ENCODE data around the gene TVP23C. TPM values are rescaled to one million over a fixed set of nuclear protein-coding genes. Genes with fewer than 3 reads are reported as not detected.

The TVP23C gene
- total RNA-seq, 4 donors from 2014 or later, result 8.3 to 20.2 (median 14.3) TPM

DNA sequence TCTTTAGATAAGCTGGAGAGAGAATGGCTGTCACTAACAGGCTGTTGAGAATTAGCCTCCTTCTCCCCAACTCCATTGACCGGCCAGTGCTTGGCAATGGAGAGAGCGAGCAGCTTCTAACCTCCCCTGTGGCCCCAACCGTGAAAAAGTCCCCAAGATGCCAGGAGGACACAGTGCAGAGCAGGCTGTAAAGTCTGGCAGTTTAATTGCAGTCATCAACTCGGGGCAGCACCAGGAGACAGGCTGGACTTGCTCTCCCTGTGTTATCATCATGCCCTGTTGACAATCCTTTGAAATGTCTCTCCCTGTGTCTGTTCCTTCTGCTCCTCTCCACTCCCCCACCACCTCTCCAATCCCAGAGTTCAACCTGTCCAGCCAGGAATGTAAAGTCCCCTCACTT, 95.2 kb downstream of the TVP23C start:
- TF ChIP-seq, protein P1, sequence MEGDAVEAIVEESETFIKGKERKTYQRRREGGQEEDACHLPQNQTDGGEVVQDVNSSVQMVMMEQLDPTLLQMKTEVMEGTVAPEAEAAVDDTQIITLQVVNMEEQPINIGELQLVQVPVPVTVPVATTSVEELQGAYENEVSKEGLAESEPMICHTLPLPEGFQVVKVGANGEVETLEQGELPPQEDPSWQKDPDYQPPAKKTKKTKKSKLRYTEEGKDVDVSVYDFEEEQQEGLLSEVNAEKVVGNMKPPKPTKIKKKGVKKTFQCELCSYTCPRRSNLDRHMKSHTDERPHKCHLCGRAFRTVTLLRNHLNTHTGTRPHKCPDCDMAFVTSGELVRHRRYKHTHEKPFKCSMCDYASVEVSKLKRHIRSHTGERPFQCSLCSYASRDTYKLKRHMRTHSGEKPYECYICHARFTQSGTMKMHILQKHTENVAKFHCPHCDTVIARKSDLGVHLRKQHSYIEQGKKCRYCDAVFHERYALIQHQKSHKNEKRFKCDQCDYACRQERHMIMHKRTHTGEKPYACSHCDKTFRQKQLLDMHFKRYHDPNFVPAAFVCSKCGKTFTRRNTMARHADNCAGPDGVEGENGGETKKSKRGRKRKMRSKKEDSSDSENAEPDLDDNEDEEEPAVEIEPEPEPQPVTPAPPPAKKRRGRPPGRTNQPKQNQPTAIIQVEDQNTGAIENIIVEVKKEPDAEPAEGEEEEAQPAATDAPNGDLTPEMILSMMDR (IDR thresholded peaks at IDR 0.05; ENCODE audit: low read depth), result no peak

DNA sequence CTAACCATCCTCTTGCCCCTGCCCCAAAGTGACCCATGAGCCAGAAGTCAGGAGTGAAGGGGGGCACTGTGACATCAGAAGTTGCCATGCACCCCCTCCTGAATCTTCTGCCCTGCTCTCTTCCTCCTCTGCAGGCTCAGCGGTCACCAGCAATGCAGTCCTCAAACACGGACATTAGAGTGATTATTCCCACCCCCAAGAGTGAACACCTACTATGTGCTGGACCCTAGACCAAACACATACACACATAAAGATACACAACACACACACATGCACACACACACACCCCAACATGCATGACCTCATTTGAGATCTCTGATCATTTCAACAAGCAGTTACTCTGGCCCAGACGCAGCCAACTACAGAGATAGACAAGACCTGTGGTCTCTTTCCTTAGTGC, 95.7 kb downstream of the TVP23C start, which contains the start of gene CDRT4:
TSS of gene CDRT4 (minus strand) at position 30 of the 400 bp plus-strand sequence. CDS start 27,383 bp downstream, outside the sequence.
- TF ChIP-seq, protein P1 (IDR thresholded peaks at IDR 0.05; ENCODE audit: low read depth), result no peak

DNA sequence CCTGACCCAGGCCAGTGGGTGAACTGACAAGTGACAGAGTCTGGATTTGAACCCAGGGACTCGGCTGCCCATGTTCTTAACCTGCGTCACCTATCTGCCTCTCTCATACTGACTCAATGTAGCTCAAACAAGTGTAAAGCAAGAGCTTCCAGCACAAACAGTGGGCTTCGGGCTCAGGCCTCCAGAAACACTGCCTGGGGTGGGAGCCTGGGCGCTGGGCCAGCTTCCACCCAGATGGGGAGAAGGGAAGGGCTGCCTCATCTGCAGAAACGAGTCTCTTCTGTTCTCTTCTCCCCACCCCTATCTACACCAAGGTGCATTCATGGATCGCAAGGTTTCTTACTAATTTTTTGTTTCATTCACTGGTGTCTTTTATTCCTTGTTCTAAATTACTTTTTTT, 97.2 kb downstream of the TVP23C start:
- TF ChIP-seq, protein P1 (IDR thresholded peaks at IDR 0.05; ENCODE audit: low read depth), result no peak

- TF ChIP-seq, protein P1 (IDR thresholded peaks at IDR 0.05; ENCODE audit: low read depth), result no peak
Observed at GRCh38 chr17:15465045-15465701, 98.1 kb downstream of the TVP23C start.

DNA sequence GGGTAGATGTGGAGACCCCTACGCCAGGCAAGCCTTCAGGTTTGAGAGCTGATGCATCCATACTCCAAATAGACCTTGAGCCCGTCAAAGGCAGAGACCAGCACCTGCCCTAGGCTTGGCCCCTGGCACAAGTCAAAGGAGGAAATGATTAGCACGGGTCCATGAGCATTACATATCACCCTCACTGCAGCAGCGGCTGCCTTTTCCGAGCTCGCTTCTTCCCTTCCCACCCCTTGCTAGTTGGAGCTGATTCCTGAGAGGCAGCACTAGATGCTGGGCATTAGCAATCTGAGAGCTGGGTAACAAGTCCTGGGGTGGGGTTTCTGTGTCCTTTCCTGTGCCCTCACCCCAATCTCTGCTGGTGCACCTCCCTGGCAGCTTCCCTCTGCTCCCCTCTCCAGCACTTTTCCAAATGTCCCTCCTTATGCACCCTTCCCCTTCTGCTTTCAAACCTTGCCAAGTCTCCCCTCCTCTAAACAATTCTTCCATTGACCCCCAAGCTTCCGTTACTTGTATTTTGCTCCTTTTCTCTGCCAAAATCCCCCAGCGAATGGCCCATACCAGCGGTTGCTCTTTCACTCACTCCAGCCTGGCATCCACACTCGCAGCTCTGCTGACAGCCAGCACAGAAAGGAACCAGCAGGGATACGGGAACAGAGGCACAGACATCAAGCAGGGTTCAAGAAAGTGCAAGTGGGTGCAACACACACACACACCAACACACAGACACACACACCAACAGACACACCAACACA, 98.9 kb downstream of the TVP23C start:
- TF ChIP-seq, protein P1 (IDR thresholded peaks at IDR 0.05; ENCODE audit: low read depth), result no peak

DNA sequence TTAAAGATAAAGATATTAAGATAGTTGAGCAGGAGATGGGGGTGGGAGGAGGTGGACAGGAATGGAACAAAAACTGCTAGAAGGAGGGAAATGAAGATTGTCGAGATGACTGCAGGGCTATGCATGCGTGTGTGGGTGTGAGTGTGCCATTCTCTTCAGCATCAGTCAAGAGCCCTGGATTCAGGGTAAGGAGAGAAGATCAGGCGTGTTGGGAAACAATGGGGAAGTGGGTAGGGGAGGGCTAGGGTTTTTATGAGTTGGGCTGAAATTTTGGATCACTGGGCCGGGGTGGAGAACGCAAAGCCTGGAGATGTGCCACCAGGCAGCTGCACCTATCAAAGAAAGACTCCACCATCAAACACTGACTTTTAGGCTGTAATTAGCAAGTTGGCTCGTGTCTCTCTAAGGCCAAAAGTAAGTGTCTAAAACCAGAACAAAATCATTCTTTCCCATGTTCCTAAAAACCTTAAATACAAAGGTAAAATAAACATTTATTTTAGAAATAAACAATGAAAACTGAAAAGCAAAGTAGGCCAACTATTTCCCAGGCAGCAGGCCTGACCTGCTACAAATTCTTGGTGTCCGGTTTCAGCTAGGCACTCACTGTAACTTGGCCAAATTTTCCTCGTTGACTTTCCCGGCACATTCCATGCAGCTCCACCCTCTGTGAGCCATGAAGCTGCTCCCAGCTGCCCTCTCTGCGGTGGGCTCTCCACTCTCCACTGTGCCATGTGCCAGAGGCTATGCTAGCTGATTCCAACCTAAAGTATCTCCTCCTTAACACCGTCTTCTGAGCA, 100.1 kb downstream of the TVP23C start:
- TF ChIP-seq, protein P1 (IDR thresholded peaks at IDR 0.05; ENCODE audit: low read depth), result no peak

- TF ChIP-seq, protein P1 (IDR thresholded peaks at IDR 0.05; ENCODE audit: low read depth), result no peak
Observed at GRCh38 chr17:15457723-15458094, 105.6 kb downstream of the TVP23C start.

All from subcutaneous adipose tissue (tissue), 4 donors.